Superior temporal gyrus (tissue), 1 donor: ENCODE results near the gene PAQR4.

ENCODE experiments used
- DNase-seq: peaks from one replicate; pipeline ENCODE4 v3.0.0-alpha.2; 2016; ENCODE audit errors: extremely low spot score

PAQR4 gene

GRCh38 chr16:2964475-2965336 is 4.4 kb upstream of the PAQR4 start:
- DNase-seq: no peak

- no peak for DNase-seq
Measured at GRCh38 chr16:2966043-2966807, 2.9 kb upstream of the PAQR4 start.

GRCh38 chr16:2966808-2967191 is 2.3 kb upstream of the PAQR4 start:
- DNase-seq: no peak

- no peak for DNase-seq
Measured at GRCh38 chr16:2967211-2967631, 1.9 kb upstream of the PAQR4 start.

- DNase-seq: no peak
Measured at GRCh38 chr16:2967721-2968161, 1.4 kb upstream of the PAQR4 start.

GRCh38 chr16:2968368-2968737 is 795 bp upstream of the PAQR4 start:
- no peak for DNase-seq

- DNase-seq: peak; percentile 67
Measured at GRCh38 chr16:2969545-2970521, 685 bp downstream of the PAQR4 start.

GRCh38 chr16:2970563-2970962 is 1.4 kb downstream of the PAQR4 start:
- no peak for DNase-seq

- no peak for DNase-seq
Measured at GRCh38 chr16:2971134-2971984, 2.2 kb downstream of the PAQR4 start.

GRCh38 chr16:2971985-2972784 is 3.0 kb downstream of the PAQR4 start:
- no peak for DNase-seq

GRCh38 chr16:2973093-2973492 is 3.9 kb downstream of the PAQR4 start:
- DNase-seq: peak; percentile 39

GRCh38 chr16:2973605-2974318 is 4.6 kb downstream of the PAQR4 start:
- DNase-seq: no peak

GRCh38 chr16:2974319-2975056 is 5.3 kb downstream of the PAQR4 start:
- no peak for DNase-seq

- DNase-seq: no peak
Measured at GRCh38 chr16:2975161-2975795, 6.1 kb downstream of the PAQR4 start.

- no peak for DNase-seq
Measured at GRCh38 chr16:2976201-2976600, 7.1 kb downstream of the PAQR4 start.

GRCh38 chr16:2976673-2977072 is 7.5 kb downstream of the PAQR4 start:
- DNase-seq: no peak

GRCh38 chr16:2977440-2977839 is 8.3 kb downstream of the PAQR4 start:
- no peak for DNase-seq

GRCh38 chr16:2979669-2980226 is 10.6 kb downstream of the PAQR4 start:
- DNase-seq: no peak
